ENCODE results near the gene EMILIN2. TPM values are rescaled to one million over a fixed set of nuclear protein-coding genes. Genes with fewer than 3 reads are reported as not detected.

Gene EMILIN2
- total RNA-seq, 1 experiment from 2014 or later: 0.07 TPM

- no peak for DNase-seq
- ChIA-PET POLR2A (ENCODE audit: unreplicated experiment) (no interaction called here), CTCF (no interaction called here)
- Histone ChIP-seq H3K27ac (no peak overlapping the region), H3K36me3 (ENCODE audit: low read depth) (no peaks in the 10 kb centered on the region), H3K9me3 (ENCODE audit: insufficient read depth, low read depth) (no peaks in the 10 kb centered on the region), H3K27me3 (ENCODE audit: insufficient read depth, low read depth) (peaks cover 42% of the 10 kb centered on the region), H3K79me2 (ENCODE audit: low read depth) (no peaks in the 10 kb centered on the region), H3K9me2 (ENCODE audit: insufficient read depth) (no peaks in the 10 kb centered on the region), H4K20me1 (ENCODE audit: insufficient read depth) (no peaks in the 10 kb centered on the region), H3K4me2 (peak overlapping the region; percentile 16; the same call in 1 of the 2 replicates), H3K4me1 (replicated peaks; ENCODE audit: insufficient read depth) (0 out of 2 replicates have a peak, but pooled peaks cover 8% of the 10 kb centered on the region), H2AFZ (no peak overlapping the region), H3K4me3 (no peak overlapping the region), H3F3A (ENCODE audit: insufficient read depth, low read depth) (no peaks in the 10 kb centered on the region)
- no TSS peak for BruUV-seq (replicated peaks)
- TF ChIP-seq CTCF (conservative IDR thresholded peaks at IDR 0.05): no peak
- intact Hi-C loops (cut with micrococcal nuclease; ENCODE audit: unreplicated experiment): no loop called here
These were observed 776 bp downstream of the EMILIN2 start for GRCh38 chr18:2847317-2848246.

DNA sequence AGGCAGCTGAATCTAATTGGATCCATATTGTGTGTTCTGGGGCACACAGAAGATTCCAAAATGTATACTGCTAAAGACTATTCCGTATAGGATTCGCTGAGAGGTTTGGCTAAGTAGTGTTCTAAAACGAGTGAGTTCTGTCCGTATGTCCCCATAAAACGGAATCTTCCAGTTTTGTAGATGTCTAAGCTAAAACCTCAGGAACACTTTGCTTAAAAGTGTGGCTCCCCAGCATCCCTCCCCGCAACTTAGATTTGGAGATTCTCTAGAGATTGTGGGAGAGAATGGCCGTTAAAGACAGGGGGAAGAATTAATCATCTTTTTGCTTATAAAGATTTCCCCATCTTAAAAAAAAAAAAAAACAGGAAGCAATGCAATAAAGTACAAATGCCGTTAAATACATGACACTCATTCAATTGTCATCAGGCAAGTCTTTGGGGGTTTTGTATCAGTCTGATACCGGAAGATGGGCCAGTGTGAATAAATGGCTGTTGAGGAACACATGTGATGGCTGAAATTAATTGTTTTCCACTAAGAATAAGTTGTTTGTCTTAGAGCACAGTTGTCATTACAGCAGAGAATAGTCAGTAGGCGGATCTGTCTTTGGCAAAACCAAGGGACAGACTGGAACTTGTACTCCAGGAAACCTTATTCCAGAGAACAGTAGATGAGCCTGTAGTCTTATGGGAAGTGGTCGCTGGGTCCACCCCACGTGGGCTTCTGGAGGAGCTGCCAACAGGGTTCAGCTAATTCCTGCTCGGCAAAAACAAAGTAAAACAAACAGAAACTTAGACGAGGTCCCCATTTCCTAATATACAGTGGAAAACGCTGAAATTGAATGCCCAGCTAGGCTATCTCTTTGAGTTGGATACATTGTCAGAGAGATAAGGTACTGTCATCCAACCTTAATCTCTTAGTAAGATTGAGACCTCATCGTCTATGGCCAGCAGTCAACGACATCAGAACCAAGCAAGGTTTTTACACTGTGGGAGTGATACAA, 1.7 kb downstream of the EMILIN2 start:
- Histone ChIP-seq H3K4me3 (no peak overlapping the region), H2AFZ (no peak overlapping the region), H3K4me1 (replicated peaks; ENCODE audit: insufficient read depth) (0 out of 2 replicates have a peak, but pooled peaks cover 8% of the 10 kb centered on the region), H4K20me1 (ENCODE audit: insufficient read depth) (no peaks in the 10 kb centered on the region), H3K79me2 (ENCODE audit: low read depth) (no peaks in the 10 kb centered on the region), H3K9me3 (ENCODE audit: insufficient read depth, low read depth) (no peaks in the 10 kb centered on the region), H3K27me3 (ENCODE audit: insufficient read depth, low read depth) (peaks cover 42% of the 10 kb centered on the region), H3F3A (ENCODE audit: insufficient read depth, low read depth) (no peaks in the 10 kb centered on the region), H3K4me2 (no peak overlapping the region), H3K36me3 (ENCODE audit: low read depth) (no peaks in the 10 kb centered on the region), H3K27ac (no peak overlapping the region), H3K9me2 (ENCODE audit: insufficient read depth) (no peaks in the 10 kb centered on the region)
- DNase-seq: no peak
- no TSS peak for BruUV-seq (replicated peaks)
- intact Hi-C loops (cut with micrococcal nuclease; ENCODE audit: unreplicated experiment): no loop called here
- CTCF ChIA-PET: no interaction called here
- no peak for TF ChIP-seq CTCF (conservative IDR thresholded peaks at IDR 0.05)
- no peak for TF ChIP-seq EZH2 (IDR thresholded peaks at IDR 0.05; ENCODE audit: low read depth)
- POLR2A ChIA-PET (ENCODE audit: unreplicated experiment): interaction anchor here (0.6 to 0.8 kb wide), 2 partner anchors 32 to 190 kb away, joined by 7 to 11 read pairs; no protein-coding TSS in a partner anchor

- intact Hi-C loops (cut with micrococcal nuclease; ENCODE audit: unreplicated experiment): no loop called here
- H3F3A ChIP-seq (ENCODE audit: insufficient read depth, low read depth): no peaks in the 10 kb centered on the region
These were observed 4.0 kb downstream of the EMILIN2 start for GRCh38 chr18:2850816-2851215.

More at GRCh38 chr18:2850816-2851215, 4.0 kb downstream of the EMILIN2 start:
- H4K20me1 ChIP-seq (ENCODE audit: insufficient read depth): no peaks in the 10 kb centered on the region
- H3K27ac ChIP-seq: no peak overlapping the region
- POLR2A ChIA-PET (ENCODE audit: unreplicated experiment): no interaction called here
- H3K36me3 ChIP-seq (ENCODE audit: low read depth): no peaks in the 10 kb centered on the region
- no TSS peak for BruUV-seq (replicated peaks)
- no peak overlapping the region for H3K4me2 ChIP-seq
- H3K4me3 ChIP-seq: no peak overlapping the region
- H3K4me1 ChIP-seq (replicated peaks; ENCODE audit: insufficient read depth): 0 out of 2 replicates have a peak, but pooled peaks cover 8% of the 10 kb centered on the region
- DNase-seq: peak in 1 of 2 experiments; percentile 56
- CTCF ChIA-PET: interaction anchor here (0.6 kb wide), 1 partner anchor 319 kb away, joined by 6 read pairs; no protein-coding TSS in a partner anchor
- no peaks in the 10 kb centered on the region for H3K79me2 ChIP-seq (ENCODE audit: low read depth)
- peaks cover 27% of the 10 kb centered on the region for H3K27me3 ChIP-seq (ENCODE audit: insufficient read depth, low read depth)
- H3K9me2 ChIP-seq (ENCODE audit: insufficient read depth): no peaks in the 10 kb centered on the region
- no peaks in the 10 kb centered on the region for H3K9me3 ChIP-seq (ENCODE audit: insufficient read depth, low read depth)
- TF ChIP-seq CTCF (conservative IDR thresholded peaks at IDR 0.05) (no peak), EZH2 (IDR thresholded peaks at IDR 0.05; ENCODE audit: low read depth) (no peak)
- H2AFZ ChIP-seq: no peak overlapping the region

All from PC-9 (cell line).